ENCODE measurements around the gene HPGDS.
"Not testable (repeated sequence)": the region's sequence is repeated elsewhere in the genome, so short reads cannot be mapped to it uniquely, and the experiment has no call there.

The HPGDS gene

GRCh38 chr4:94342694-94343093, at the start of gene HPGDS:
HPGDS (minus strand) TSS chr4:94342836; CDS start chr4:94334629, 8,207 bp downstream.
- H3K4me3 ChIP-seq = no peak within 1 kb of the TSS

GRCh38 chr4:94390804-94391410, 48.3 kb upstream of the HPGDS start:
- Histone ChIP-seq H3K27ac (no peak overlapping the region), H3K4me3 (no peak overlapping the region)

More at GRCh38 chr4:94342694-94343093, at the start of gene HPGDS:
- no peak within 1 kb of the TSS for H3K27ac ChIP-seq

GRCh38 chr4:94389595-94390267, 47.1 kb upstream of the HPGDS start:
- no peak overlapping the region for H3K27ac ChIP-seq
- no peak overlapping the region for H3K4me3 ChIP-seq

GRCh38 chr4:94387965-94388364, 45.3 kb upstream of the HPGDS start:
- H3K27ac ChIP-seq, H3K4me3 ChIP-seq: not testable (repeated sequence)

GRCh38 chr4:94385452-94385851, 42.8 kb upstream of the HPGDS start:
- not testable (repeated sequence) for H3K4me3 ChIP-seq, H3K27ac ChIP-seq

GRCh38 chr4:94382891-94383290, 40.3 kb upstream of the HPGDS start:
- H3K27ac ChIP-seq, H3K4me3 ChIP-seq: not testable (repeated sequence)

- H3K27ac ChIP-seq = no peak overlapping the region
- H3K4me3 ChIP-seq = no peak overlapping the region
These were observed 35.4 kb upstream of the HPGDS start for GRCh38 chr4:94378047-94378446.

GRCh38 chr4:94377294-94377693, 34.7 kb upstream of the HPGDS start:
- H3K4me3 ChIP-seq = no peak overlapping the region

GRCh38 chr4:94375364-94375763, 32.7 kb upstream of the HPGDS start:
- no peak overlapping the region for H3K27ac ChIP-seq
- no peak overlapping the region for H3K4me3 ChIP-seq

More at GRCh38 chr4:94377294-94377693, 34.7 kb upstream of the HPGDS start:
- no peak overlapping the region for H3K27ac ChIP-seq

GRCh38 chr4:94373752-94374151, 31.1 kb upstream of the HPGDS start:
- Histone ChIP-seq H3K27ac (no peak overlapping the region), H3K4me3 (no peak overlapping the region)

- Histone ChIP-seq H3K4me3 (no peak overlapping the region), H3K27ac (no peak overlapping the region)
These were observed 30.4 kb upstream of the HPGDS start for GRCh38 chr4:94372991-94373390.

- no peak overlapping the region for H3K4me3 ChIP-seq
These were observed 29.8 kb upstream of the HPGDS start for GRCh38 chr4:94372228-94372978.

GRCh38 chr4:94371290-94371689, 28.7 kb upstream of the HPGDS start:
- Histone ChIP-seq H3K4me3 (no peak overlapping the region), H3K27ac (no peak overlapping the region)

More at GRCh38 chr4:94372228-94372978, 29.8 kb upstream of the HPGDS start:
- H3K27ac ChIP-seq = no peak overlapping the region

- H3K4me3 ChIP-seq = no peak overlapping the region
- H3K27ac ChIP-seq = no peak overlapping the region
These were observed 28.1 kb upstream of the HPGDS start for GRCh38 chr4:94370533-94371254.

- H3K4me3 ChIP-seq = no peak overlapping the region
- no peak overlapping the region for H3K27ac ChIP-seq
These were observed 26.4 kb upstream of the HPGDS start for GRCh38 chr4:94369046-94369445.

GRCh38 chr4:94368459-94368858, 25.8 kb upstream of the HPGDS start:
- Histone ChIP-seq H3K4me3 (no peak overlapping the region), H3K27ac (no peak overlapping the region)

- Histone ChIP-seq H3K27ac (no peak overlapping the region), H3K4me3 (no peak overlapping the region)
These were observed 22.7 kb upstream of the HPGDS start for GRCh38 chr4:94365304-94365703.

GRCh38 chr4:94364527-94364926, 21.9 kb upstream of the HPGDS start:
- H3K4me3 ChIP-seq = no peak overlapping the region
- H3K27ac ChIP-seq = no peak overlapping the region

- H3K27ac ChIP-seq = no peak overlapping the region
- H3K4me3 ChIP-seq = no peak overlapping the region
These were observed 20.6 kb upstream of the HPGDS start for GRCh38 chr4:94363136-94363655.

GRCh38 chr4:94359838-94360237, 17.2 kb upstream of the HPGDS start:
- Histone ChIP-seq H3K4me3 (no peak overlapping the region), H3K27ac (no peak overlapping the region)

Data from skin epidermis (tissue), 12 donors.